ENCODE results near the gene CLDN3.

GRCh38 chr7:73746378-73746777 lies 23.7 kb downstream of the CLDN3 start:
- TF ChIP-seq EZH2phosphoT487 (IDR thresholded peaks at IDR 0.05; ENCODE audit: borderline replicate concordance, low read depth, low read length) (no peak), CTCF (conservative IDR thresholded peaks at IDR 0.05; ENCODE audit: low read length) (no peak)
